ENCODE data around the gene C16orf54.
"Not testable (repeated sequence)": the region's sequence is repeated elsewhere in the genome, so short reads cannot be mapped to it uniquely, and the experiment has no call there.

Gene C16orf54, protein sequence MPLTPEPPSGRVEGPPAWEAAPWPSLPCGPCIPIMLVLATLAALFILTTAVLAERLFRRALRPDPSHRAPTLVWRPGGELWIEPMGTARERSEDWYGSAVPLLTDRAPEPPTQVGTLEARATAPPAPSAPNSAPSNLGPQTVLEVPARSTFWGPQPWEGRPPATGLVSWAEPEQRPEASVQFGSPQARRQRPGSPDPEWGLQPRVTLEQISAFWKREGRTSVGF

DNA sequence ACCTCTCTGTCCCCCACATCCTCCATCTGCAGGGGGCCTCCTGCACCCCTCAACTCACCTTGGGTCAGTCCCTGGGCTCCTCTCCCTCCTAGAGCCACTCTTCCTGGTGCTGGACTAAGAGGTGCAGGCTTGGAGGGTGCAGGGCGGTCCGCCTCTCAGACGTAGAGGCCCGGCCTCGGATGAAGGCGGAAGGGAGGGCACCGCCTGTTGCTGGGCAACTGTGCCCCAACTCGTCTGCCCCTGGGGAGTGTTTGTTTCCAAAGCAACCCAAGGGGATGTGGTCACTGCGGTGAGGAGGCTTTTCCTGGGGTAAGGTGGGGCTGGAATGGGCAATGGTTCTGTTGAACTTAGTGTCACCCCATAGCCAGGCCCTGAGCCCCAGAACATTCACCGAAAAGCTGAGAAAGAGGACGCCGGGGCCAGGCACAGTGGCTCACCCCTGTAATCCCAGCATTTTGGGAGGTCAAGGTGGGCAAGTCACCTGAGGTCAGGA, at the start of gene C16orf54:
Gene C16orf54 (minus strand): TSS at position 138 of the 493 bp plus-strand sequence. CDS start 1,039 bp downstream, outside the sequence.
- DNase-seq (ENCODE audit: low read depth) = no peak

DNA sequence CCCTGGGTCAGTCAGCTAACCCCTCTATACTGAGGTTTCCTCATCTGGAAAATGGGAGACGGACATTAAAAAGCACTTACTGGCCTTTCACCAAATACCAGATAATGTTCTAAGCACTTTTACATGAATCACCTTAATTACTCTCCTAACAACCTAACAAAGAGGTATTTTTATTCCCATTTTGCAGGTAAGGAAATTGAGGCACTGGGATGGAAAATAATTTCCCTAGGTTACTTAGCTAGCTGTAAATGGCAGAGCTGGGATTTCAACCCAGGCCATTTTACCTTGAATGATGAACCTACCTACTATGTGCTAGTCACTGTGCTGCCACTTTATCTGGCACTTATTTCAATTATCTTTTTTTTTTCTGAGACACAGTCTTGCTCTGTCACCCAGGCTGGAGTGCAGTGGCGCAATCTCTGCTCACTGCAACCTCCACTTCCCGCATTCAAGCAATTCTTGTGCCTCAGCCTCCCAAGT, 48.5 kb upstream of the C16orf54 start:
- DNase-seq (ENCODE audit: low read depth) = no peak

DNA sequence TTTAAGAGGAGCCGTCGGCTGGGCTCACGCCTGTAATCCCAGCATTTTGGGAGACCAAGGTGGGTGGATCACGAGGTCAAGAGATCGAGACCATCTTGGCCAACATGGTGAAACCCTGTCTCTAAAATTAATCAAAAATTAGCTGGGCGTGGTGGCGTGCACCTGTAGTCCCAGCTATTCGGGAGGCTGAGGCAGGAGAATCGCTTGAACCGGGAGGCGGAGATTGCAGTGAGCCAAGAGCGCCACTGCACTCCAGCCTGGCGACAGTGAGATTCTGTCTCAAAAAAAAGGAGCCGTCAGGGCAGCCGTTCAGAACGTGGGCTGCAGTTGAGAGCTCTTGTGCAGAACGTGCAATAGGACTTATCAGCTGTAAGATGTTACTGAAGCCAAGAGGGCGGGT, 47.4 kb upstream of the C16orf54 start:
- not testable (repeated sequence) for DNase-seq (ENCODE audit: low read depth)

DNA sequence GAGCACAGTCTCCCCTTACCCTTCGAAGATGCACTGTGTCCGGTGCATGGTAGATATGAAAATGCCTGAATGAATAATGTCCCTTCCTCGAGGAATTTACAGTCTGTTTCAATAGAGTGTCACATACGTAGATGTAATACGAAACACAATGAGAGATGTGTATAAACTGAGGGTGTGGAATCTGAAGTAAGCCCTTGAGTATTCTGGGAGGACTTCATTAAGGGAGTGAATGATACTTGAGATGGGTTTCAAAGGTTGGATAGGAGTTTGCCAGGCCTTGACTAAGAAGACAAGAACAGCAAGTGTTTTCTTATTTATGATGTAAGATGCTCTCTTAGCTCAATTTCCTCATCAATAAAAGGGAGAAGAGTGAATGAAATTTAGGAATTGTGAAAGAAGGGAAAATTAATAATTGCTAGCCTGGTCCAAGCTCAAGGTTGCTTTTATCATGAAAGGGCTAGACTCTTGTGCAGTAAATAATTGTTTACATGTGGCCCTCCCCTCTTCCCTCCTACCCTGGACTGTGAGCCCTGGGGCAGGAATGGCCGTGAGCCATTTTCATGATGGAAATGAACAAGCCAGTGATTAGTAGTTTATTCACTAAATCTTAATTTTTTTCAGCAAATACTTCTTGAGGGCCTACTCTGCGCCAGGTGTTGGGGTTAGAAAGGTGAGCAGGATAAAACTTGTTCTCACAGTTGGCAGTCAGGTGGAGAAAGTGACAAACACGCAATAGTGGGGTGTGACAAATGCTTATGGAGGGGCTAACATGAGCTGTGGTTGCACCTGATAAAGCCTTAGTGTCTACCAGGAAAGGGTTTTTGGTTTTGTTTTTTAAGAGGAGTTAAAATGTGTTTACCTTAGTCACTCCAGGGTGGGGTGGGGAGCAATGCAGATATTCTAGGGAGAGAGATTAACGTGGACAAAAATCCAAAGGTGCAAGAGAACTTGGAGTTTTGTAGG, 46.3 kb upstream of the C16orf54 start:
- no peak for DNase-seq (ENCODE audit: low read depth)

DNA sequence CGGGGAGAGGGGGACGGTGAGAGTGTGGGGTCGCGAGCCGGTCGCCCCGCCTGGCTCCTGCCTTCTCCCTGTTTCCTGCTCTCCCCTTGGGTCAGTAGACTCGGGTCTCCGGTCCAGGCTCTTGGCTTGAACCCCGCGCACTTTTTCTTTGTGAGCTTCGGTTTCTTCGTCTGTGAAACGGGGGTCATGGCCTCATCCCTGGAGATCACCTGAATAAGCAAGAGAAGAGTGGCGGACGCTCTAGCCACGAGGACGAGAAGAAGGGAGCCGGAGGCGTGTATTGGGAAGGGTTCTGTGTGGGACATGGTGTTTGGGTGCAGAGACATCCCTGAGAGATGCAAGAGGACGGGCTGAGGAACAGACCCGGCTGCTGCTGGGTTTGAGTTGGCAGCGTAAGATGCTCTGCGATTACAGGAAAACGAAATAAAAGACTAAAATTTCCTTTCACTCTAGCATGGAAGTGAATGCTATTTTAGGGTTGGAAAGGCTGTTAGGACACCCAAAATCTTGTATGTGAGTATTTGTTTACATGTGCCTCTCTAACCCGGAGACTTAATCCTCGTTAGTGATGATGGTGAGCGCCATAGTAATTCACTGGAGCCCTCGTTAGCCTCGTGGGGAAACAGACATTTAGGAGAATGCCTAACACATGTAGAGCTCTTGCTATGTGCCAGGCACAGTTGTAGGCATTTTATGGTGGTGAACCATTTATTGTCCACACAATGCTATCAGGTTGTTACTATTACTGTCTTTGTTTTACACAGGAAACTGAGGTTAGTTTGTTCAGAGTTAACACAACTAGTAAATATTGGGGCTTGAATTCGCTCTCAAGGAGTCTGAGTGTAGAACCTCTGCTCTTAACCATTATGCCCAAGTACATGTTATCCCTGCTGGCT, 45.4 kb upstream of the C16orf54 start:
- peak; percentile 26 for DNase-seq (ENCODE audit: low read depth)

DNA sequence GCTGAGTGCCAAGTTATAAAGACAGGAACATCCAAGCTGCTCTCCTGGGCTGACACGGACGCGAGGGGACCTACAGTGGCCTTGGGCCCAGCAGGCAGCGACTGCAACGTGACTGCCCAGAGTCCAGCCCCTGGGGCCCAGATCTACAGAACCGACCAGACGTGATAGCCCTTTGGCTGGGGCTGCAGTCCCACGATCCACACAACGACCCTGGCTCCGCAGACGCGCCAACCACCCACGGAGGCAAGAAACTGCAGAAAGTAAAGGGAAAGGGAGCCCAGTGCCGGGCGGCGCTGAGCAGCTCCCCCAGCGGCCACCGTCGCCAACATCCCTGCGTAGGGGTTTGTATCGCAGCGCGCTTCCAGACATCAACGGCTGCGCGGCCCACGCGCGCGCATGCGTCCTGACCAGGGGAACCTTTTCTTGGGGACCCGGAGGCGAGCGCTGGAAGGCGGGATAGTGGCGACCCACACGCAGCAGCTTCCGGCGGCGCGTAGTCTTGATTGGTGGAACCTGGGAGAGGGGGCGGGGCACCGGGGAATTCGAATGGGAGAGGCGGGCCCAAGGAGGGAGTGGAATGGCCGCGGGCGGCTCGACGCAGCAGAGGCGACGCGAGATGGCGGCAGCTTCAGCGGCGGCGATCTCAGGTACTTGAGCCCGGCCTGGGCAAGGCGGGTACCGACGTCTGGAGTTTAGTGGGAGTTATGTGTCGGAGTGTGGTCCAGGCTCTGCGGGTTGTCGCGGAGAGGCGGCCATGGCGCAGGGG, 44.6 kb upstream of the C16orf54 start, which contains the start of gene KIF22:
Gene KIF22 (plus strand): TSS at position 569 of the 766 bp plus-strand sequence. CDS start 9 bp downstream, at position 578.
- DNase-seq (ENCODE audit: low read depth) = peak; percentile 98

DNA sequence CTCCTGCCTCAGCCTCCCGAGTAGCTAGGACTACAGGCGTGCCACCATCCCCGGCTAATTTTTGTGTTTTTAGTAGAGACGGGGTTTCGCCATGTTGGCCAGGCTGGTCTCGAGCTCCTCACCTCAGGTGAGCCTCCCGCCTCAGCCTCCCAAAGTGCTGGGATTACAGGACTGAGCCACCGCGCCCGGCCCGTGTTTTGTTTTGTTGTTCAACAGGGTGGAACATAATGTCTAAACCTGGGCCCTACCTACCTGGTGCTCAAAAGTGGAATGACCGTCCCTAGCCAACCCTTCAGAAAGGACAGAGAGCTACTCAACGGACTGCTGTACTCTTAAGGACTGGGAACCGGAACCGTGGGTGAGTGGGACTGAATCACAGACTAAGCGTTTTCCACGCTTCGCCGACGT, 44.0 kb upstream of the C16orf54 start:
- DNase-seq (ENCODE audit: low read depth) = no peak

DNA sequence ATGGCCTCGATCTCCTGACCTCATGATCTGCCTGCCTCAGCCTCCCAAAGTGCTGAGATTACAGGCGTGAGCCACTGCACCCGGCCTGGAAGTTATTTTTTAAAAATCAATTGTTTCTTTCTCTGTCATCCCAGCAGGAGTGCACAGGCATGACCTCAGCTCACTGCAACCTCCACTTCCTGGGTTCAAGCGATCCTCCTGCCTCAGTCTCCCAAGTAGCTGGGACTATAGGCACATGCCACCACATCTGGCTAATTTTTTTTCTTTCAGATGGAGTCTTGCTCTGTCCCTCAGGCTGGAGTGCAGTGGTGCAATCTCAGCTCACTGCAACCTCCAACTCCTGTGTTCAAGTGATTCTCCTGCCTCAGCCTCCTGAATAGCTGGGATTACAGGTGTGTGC, 41.4 kb upstream of the C16orf54 start:
- DNase-seq (ENCODE audit: low read depth) = not testable (repeated sequence)

DNA sequence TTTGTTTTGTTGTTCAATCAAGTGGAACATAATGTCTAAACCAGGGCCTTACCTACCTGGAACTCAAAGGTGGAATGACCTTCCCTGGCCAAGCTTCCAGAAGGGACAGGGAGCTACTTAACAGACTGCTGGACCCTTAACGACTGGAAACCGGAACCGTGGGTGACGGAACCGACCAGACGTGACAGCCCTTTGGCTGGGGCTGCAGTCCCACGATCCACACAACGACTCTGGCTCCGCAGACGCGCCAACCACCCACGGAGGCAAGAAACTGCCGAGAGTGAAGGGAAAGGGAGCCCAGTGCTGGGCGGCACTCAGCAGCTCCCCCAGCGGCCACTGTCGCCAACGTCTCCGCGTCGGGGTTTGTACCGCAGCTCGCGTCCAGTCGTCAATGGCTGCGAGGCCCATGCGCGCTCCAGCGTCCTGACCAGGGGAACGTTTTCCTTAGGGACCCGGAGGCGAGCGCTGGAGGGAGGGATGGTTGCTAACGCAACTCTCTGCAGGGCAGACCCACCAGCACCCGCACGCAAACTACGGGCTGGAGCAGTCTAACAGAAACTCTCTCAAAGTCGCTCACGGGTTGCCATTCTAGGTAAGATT, 39.2 kb upstream of the C16orf54 start:
- peak; percentile 62 for DNase-seq (ENCODE audit: low read depth)

DNA sequence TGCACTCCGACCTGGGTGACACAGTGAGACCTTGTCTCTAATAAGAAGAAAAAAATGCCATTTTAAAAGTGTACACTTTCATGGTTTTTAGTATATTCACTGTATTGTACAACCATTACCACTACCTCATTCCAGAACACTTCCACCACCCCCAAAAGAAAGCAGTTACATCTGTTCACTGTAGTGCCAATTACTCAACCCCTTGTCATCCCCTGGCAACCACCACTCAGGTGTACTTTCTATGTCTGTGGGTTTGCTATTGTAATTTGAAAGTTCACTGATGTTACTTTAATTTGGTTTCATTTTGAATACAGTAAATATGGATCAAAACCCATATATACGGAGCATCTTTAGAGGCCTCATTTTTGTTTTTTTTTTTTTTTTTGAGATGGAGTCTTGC, 38.4 kb upstream of the C16orf54 start:
- DNase-seq (ENCODE audit: low read depth) = no peak

DNA sequence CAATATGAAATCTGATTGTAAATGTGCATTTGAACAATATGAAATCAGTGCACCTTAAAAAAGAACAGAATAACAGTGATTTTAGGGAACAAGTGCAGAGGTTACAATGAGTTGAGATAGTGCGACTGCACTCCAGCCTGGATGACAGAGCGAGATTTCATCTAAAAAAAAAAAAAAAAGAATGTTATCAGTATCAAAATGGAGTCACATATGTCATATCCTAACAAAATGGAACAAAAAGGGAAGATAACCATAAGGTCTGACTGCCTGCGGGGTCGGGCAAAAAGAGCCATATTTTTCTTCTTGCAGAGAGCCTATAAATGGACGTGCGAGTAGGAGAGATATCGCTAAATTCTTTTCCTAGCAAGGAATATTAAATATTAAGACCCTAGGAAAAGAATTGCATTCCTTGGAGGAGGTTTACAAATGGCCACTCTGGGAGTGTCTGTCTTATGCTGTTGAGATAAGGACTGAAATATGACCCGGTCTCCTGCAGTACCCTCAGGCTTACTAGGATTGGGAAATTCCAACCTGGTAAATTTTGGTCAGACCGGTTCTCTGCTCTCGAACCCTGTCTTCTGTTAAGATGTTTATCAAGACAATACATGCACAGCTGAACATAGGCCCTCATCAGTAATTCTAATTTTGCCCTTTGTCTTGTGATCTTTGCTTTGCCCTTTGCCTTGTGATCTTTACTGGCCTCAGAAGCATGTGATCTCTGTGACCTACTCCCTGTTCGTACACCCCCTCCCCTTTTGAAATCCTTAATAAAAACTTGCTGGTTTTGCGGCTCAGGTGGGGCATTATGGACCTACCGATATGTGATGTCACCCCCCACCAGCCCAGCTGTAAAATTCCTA, 37.5 kb upstream of the C16orf54 start:
- DNase-seq (ENCODE audit: low read depth) = not testable (repeated sequence)

DNA sequence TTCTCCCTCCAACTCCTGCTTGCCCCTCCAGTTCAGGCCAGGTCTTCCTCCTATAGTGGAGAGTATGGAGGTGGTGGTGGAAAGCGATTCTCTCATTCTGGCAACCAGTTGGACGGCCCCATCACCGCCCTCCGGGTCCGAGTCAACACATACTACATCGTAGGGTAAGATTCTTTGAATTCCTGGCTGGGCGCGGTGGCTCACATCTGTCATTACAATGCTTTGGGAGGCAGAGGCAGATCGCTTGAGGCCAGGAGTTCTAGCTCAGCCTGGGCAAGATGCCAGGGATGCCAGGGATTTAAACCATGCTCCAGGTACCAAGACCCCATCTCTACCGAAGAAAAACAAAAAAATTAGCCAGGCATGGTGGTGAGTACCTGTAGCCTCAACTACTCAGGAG, 33.7 kb upstream of the C16orf54 start:
- peak; percentile 31 for DNase-seq (ENCODE audit: low read depth)

DNA sequence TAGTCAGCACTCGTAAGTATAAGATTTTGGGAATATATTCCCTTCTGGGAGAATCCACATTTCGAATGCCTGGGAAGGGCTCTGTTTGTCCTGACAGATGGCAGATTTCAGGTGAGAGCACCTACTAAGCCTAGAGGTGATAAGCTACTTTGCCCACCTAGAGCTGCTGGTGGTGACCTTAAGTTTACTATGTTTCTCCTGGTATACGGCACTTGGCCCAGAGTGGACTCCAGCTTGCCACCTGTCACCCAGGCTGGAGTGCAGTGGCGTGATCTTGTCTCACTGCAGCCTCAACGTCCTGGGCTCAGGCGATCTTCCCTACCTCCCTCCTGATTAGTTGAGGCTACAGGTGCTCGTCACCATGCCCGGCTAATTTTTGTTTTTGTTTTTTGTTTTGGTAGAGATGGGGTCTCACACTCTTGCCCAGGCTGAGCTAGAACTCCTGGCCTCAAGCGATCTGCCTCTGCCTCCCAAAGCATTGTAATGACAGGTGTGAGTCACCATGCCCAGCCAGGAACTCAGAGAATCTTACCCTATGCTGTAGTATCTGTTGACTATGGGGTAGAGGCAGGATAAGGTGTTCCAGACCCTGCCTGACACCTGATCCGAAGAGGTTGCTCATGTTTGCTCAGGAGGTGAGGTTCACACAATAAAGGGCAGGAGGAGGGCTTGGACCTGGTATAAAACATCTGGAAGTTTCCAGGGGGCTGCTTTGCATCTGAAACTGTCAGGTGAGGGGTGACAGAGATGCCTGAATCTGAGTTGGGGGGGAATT, 32.0 kb upstream of the C16orf54 start, which contains the start of gene ZG16:
Gene ZG16 (plus strand): TSS at position 681 of the 775 bp plus-strand sequence. CDS start 1,011 bp downstream, outside the sequence.
- DNase-seq (ENCODE audit: low read depth) = no peak

DNA sequence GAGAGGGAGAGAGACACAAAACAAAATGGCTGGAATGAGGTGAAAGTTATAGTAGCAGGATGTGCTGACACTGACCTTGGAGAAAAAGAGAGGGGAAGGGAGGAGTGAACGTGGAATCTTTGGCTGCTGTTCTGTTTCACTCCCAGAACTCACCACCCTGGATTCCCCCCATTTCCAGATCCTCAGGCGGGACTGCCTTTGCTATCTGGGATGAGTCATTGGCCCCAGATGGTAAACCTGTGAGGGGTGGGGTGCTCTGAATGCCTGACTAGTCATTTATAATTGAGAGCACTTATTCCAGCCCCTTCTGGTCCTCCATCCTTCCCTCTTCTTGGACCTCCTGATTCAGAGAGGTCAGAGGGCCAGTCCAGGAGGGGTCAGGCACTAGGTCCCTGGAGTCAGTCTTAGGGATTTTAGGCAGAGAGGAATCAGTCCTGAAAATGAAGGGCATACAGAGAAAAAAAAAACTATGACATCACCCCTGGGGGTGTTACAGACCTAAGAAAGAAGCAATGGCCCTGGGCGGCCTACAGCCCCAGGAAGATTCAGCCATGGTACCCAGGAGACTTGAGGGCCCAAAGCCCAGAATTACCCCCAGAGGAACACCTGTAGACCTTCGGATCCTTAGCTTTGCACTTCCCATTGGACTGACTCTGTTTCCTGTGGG, 30.1 kb upstream of the C16orf54 start:
- peak; percentile 49 for DNase-seq (ENCODE audit: low read depth)

DNA sequence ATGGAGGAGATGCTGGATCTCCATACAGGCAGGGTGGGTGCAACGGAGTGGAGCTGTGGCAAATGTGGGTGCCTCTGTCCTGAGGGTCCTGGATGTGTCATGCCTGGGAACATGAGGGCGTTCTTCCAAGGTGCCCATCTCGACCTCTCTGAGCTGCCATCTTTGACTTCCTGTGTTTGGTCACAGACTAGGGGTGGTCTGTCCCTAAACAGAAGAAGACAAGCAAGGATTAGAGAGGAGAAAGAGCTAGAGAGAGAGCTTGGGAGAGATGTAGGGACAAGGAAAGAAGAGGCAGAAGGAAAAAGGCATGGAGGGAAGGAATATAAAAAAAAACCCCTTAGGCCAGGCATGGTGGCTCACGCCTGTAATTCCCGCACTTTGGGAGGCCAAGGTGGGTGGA, 28.9 kb upstream of the C16orf54 start:
- no peak for DNase-seq (ENCODE audit: low read depth)

DNA sequence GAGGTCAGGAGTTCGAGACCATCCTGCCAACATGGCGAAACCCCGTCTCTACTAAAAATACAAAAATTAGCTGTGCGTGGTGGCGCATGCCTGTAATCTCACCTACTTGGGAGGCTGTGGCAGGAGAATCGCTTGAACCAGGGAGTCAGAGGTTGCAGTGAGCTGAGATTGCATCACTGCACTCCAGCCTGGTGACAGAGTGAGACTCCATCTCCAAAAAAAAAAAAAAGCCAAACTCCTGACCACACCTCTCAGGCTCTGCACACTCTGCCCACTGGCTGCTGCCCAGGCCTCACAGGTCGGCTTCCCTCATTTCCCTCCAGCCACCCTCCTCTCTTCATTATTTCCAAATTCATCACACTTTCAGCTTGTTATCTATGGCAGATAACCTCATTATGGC, 26.5 kb upstream of the C16orf54 start:
- DNase-seq (ENCODE audit: low read depth) = not testable (repeated sequence)

DNA sequence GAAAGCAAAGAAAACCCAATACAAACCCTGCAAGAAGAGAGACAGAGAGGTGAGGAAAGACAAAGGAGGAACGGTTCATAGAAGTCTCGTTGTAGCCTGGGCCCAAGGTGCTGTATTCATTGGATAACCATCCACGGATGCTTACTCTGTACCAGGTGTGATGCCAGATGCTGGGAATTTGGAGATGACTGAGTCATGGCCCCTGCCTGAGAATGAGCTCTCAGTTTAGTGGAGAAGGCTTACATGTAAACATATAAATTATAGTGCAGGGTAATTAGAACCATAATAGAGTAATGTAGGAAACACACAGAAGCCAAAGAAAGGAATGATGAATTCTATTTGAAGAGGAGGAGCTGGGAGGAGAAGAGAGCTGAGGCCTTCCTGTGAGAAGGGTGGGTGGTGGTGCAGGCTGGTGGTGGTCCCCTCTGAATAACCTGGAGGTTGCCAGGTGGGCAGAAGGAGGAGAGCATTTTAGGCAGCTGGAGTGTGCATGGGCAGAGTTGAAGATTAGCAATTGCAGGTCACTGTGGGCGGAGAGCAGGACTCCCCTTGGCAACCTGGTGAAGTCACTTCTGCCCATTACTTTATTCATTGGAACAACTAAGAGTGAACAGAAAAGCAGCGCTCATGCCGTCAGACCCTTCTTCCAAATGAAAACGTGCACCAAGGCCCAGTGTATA, 24.6 kb upstream of the C16orf54 start:
- no peak for DNase-seq (ENCODE audit: low read depth)
